Mesothelial cell of epicardium (in vitro differentiated cells): Measurements from ENCODE around the gene IPCEF1. TPM values are rescaled to one million over a fixed set of nuclear protein-coding genes. Genes with fewer than 3 reads are reported as not detected.
A peak's percentile ranks its signal among the peaks of the same experiment; 100 is the strongest.

Source experiments
- DNase-seq, 2 experiments: peaks; one replicate each; pipeline ENCODE4 v3.0.0; 2021; ENCODE audit warnings: low spot score in 2 of 2; ENCODE audit not compliant: unreplicated experiment in 2 of 2
- H3K27ac Mint-ChIP-seq: 2 replicates; pipeline ENCODE4 v1.8.0; 2021; ENCODE audit warnings: mixed read lengths
- H3K27me3 Mint-ChIP-seq: 2 replicates; pipeline ENCODE4 v1.8.0; 2021; ENCODE audit warnings: low read depth, mixed read lengths
- H3K36me3 Mint-ChIP-seq: 2 replicates; pipeline ENCODE4 v1.8.0; 2021; ENCODE audit warnings: mixed read lengths
- H3K4me1 Mint-ChIP-seq: 2 replicates; pipeline ENCODE4 v1.8.0; 2021; ENCODE audit warnings: mixed read lengths
- H3K4me3 Mint-ChIP-seq: 2 replicates; pipeline ENCODE4 v1.8.0; 2021; ENCODE audit warnings: mild to moderate bottlenecking, moderate library complexity, mixed read lengths
- H3K9me3 Mint-ChIP-seq: 2 replicates; pipeline ENCODE4 v1.8.0; 2021; ENCODE audit warnings: mixed read lengths
- CTCF ChIP-seq: fragments of 200-600 bp; sonication (generic); IDR thresholded peaks from one replicate; pipeline ENCODE4 v1.5.0; 2021; ENCODE audit warnings: antibody characterized with exemption; ENCODE audit not compliant: unreplicated experiment
- total RNA-seq: library from RNA; stranded (reverse); gene quantifications from 3 replicates; pipeline ENCODE4 v1.2.1, GENCODE V29; 2021

IPCEF1 gene
- total RNA-seq, 1 donor from 2014 or later: 0.76 TPM

DNA sequence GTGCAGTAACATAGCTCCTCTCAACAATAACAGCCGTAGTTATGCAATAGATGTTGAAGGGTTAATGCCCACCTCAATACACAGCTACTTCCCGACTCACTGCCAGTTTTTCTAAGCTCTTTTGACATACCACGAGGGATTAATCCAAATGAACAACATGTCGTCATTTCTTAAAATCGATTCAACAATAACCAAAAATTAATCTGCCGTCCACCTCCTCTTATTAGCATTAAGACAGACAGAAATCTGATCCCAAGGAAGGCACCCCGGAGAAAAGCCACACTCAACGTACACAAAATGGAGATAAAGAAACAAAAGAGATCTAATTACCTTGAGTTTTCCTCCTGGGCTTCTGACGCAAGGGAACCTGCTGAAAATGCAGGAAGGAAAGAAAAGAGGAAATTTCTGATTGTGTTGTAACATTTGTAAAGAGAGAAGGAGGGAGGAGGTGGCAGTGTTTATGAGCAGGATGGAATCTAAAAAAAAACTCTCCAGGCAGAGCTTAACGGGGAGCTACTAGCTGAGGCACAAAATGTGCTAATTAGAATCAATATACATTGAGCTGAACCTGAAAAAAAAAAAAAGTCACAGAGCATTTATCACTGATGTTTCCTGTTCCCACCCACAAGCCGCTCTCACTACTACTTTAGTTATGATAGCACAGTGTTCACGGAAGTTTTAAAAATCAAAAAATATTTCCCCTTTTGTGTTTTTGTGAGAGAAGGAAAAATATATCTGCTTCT, 109.3 kb downstream of the IPCEF1 start:
- DNase-seq: no peak
- no peak for TF ChIP-seq CTCF
- Mint-ChIP-seq H3K4me1 (peaks cover 15% of the 10 kb centered on the region), H3K27ac (peak overlapping the region; percentile 8), H3K27me3 (peaks cover 4% of the 10 kb centered on the region), H3K36me3 (no peaks in the 10 kb centered on the region), H3K4me3 (peak overlapping the region; percentile 58), H3K9me3 (no peaks in the 10 kb centered on the region)

DNA sequence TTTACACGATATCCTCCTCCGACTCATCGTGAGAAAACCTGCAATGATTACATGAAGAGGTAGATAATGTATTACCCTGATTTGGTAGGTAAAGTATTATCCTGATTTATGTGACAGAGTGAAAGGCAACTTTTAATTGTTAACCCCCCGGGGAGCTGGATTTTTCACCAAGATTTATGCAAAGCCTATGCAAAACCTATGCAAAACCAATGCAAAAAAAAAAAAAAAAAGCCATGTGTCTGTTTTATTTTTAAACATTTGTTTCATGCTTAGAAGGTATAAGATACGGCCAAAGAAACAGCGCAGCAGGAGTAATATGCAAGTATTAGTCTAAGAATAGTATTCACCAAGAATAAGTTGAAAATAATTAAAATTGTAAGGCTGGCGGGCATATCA, 109.9 kb downstream of the IPCEF1 start:
- Mint-ChIP-seq H3K27me3 (peaks cover 3% of the 10 kb centered on the region), H3K4me1 (peaks cover 15% of the 10 kb centered on the region), H3K4me3 (peak overlapping the region; percentile 58), H3K27ac (no peak overlapping the region), H3K9me3 (no peaks in the 10 kb centered on the region), H3K36me3 (no peaks in the 10 kb centered on the region)
- TF ChIP-seq CTCF: no peak
- DNase-seq: no peak

GRCh38 chr6:154245506-154245905, 111.1 kb downstream of the IPCEF1 start:
- DNase-seq: no peak
- no peak for TF ChIP-seq CTCF
- no peaks in the 10 kb centered on the region for H3K27me3 Mint-ChIP-seq
- H3K4me1 Mint-ChIP-seq: peaks cover 15% of the 10 kb centered on the region
- H3K36me3 Mint-ChIP-seq: no peaks in the 10 kb centered on the region
- no peak overlapping the region for H3K27ac Mint-ChIP-seq
- no peaks in the 10 kb centered on the region for H3K9me3 Mint-ChIP-seq
- H3K4me3 Mint-ChIP-seq: no peak overlapping the region

GRCh38 chr6:154243793-154244750, 112.5 kb downstream of the IPCEF1 start:
- H3K36me3 Mint-ChIP-seq: no peaks in the 10 kb centered on the region
- DNase-seq: no peak
- H3K4me3 Mint-ChIP-seq: no peak overlapping the region
- H3K27me3 Mint-ChIP-seq: no peaks in the 10 kb centered on the region
- H3K4me1 Mint-ChIP-seq: peaks cover 15% of the 10 kb centered on the region
- H3K9me3 Mint-ChIP-seq: no peaks in the 10 kb centered on the region
- no peak overlapping the region for H3K27ac Mint-ChIP-seq
- no peak for TF ChIP-seq CTCF

- Mint-ChIP-seq H3K4me1 (peaks cover 14% of the 10 kb centered on the region), H3K36me3 (no peaks in the 10 kb centered on the region), H3K9me3 (no peaks in the 10 kb centered on the region), H3K27ac (no peak overlapping the region), H3K27me3 (no peaks in the 10 kb centered on the region), H3K4me3 (no peak overlapping the region)
- DNase-seq: no peak
- TF ChIP-seq CTCF: no peak
Observed at GRCh38 chr6:154242617-154243357, 113.8 kb downstream of the IPCEF1 start.
